ENCODE measurements around the gene C20orf141. TPM values are rescaled to one million over a fixed set of nuclear protein-coding genes. Genes with fewer than 3 reads are reported as not detected.

Gene C20orf141
- total and polyA plus RNA-seq, 12 donors, result not detected

- Histone ChIP-seq H3K9me3 (peaks cover 0 to 4% (median 0%) of the 10 kb centered on the region in 11 donors), H3K27me3 (peaks cover 14 to 97% (median 86%) of the 10 kb centered on the region in 7 donors), H3K27ac (peak within 1 kb of the TSS in 1 of 10 donors; percentile 47), H3K4me1 (peaks cover 0 to 37% (median 12%) of the 10 kb centered on the region in 9 donors), H3K4me3 (peak within 1 kb of the TSS in 9 of 10 donors; percentile 16 to 54 (median 34)), H3K36me3 (no peaks in the 10 kb centered on the region)
- WGBS, 2 donors, result 1% methylated on average over 37 to 51 of the region's 52 CpGs
- ATAC-seq (peak in 2 of 8 donors; percentile 26 to 34), DNase-seq (no peak)
- intact Hi-C loops (cut with DNase I), result no loop called here
- no peak for TF ChIP-seq CTCF (IDR thresholded peaks at IDR 0.05)
These were observed 14.1 kb upstream of the C20orf141 start, which contains the start of gene CPXM1 for GRCh38 chr20:2800521-2801285. Gene CPXM1, minus strand, starts transcription at chr20:2800627. Its CDS starts 55 bp downstream, at chr20:2800572.

GRCh38 chr20:2801286-2801728, 13.5 kb upstream of the C20orf141 start:
- ATAC-seq (no peak), DNase-seq (no peak)
- Histone ChIP-seq H3K9me3 (peaks cover 0 to 4% (median 0%) of the 10 kb centered on the region in 11 donors), H3K27me3 (peaks cover 15 to 97% (median 92%) of the 10 kb centered on the region in 7 donors), H3K36me3 (no peaks in the 10 kb centered on the region), H3K4me3 (peak overlapping the region in 1 of 10 donors; percentile 54), H3K4me1 (peaks cover 0 to 37% (median 12%) of the 10 kb centered on the region in 9 donors), H3K27ac (no peak overlapping the region)
- TF ChIP-seq CTCF (IDR thresholded peaks at IDR 0.05), result no peak
- WGBS, 2 donors, result 9% methylated on average over 13 of the region's 13 CpGs
- intact Hi-C loops (cut with DNase I), result no loop called here

- Histone ChIP-seq H3K4me1 (peaks cover 0 to 36% (median 12%) of the 10 kb centered on the region in 9 donors), H3K27me3 (peaks cover 15 to 99% (median 96%) of the 10 kb centered on the region in 7 donors), H3K4me3 (no peak overlapping the region), H3K27ac (no peak overlapping the region), H3K36me3 (no peaks in the 10 kb centered on the region), H3K9me3 (peaks cover 0 to 4% (median 0%) of the 10 kb centered on the region in 11 donors)
- 44 to 46% methylated on average over 16 of the region's 16 CpGs for WGBS, 2 donors
- no peak for ATAC-seq
- intact Hi-C loops (cut with DNase I), result no loop called here
- TF ChIP-seq CTCF (IDR thresholded peaks at IDR 0.05), result no peak
- DNase-seq, result no peak
These were observed 10.6 kb upstream of the C20orf141 start for GRCh38 chr20:2804041-2804828.
